GM21423 (cell line): ENCODE results near the gene ZNF609.

Experiments used
- ATAC-seq: cut with Tn5 transposase; IDR thresholded peaks from one replicate; pipeline ENCODE4 v1.9.1; 2021; ENCODE audit warnings: mild to moderate bottlenecking, moderate library complexity; ENCODE audit not compliant: unreplicated experiment

The ZNF609 gene

DNA sequence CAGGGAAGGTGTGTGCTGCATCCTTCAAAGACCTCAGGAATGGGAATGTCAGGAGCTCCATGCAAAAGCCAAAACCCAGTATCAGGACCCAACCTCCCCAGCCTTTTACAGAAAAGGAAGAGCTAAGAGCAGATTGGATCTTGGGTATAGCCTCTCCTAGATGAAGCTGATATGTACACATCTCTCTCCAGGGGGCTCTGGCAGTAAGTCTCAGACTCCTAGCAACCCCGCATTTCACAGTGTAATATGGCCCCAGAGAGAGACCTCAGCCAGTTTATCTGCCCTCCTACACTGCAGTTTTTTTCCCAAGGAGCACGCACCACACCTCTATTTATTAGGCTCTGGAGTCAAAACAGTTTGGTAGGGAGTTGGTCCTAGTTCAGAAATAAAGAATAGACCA, 226.8 kb downstream of the ZNF609 start:
- ATAC-seq = no peak

DNA sequence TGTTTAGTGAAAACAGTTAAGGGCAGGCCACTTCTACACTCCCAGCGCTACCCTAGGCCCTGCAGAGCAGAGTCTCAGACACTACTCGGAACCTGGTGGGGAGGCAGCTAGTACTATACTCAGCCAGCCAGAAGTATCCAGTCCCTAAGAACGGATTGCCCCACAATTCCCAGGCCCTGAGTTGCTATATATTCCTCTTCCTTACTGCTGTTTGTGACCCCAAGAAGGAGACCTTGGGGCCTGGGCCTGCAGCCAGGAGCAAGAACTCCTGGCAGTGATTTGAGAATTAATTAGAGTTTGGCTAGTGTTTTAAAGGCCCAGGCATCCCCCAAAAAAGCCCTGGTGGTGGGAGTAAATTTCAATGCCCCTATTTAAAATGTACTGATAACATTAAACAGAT, 227.3 kb downstream of the ZNF609 start:
- ATAC-seq = no peak

DNA sequence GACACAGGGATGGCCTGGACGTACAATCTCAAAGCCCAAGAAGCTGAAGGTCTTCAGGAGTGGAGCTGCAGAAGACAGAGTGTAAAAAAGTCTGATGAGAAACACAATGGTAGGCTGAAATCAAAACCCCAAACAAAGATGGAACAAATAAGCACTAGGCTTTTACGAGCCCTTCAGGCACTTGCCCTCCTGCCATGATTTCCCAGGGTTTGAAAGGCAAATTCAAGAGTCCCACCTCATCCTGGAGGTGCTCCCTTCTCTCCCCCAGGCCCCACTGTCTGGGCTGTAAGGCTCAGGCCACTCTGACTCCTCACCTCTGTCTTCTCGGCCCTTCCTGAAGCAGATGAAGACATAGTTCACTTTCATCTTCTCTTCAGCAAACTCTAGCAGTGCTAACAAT, 228.4 kb downstream of the ZNF609 start:
- no peak for ATAC-seq

DNA sequence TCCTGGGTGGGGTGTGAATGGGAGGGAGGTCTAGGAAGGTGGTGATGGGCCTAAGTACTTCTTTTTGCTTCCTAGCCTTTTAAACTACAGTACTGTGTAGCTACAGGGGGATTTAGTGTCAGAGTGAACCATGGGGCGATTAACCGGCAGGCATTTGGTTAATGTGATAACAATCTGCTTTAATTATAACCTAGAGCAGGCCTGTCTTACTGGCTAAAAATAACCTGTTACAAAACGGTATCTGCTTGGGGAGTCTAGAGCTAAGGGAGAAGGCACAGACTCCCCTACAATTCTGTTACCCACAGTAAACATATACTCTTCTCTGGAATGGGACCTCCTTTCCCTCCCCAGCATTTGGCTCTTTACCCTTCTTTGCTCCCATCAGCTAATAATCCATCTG, 229.6 kb downstream of the ZNF609 start:
- ATAC-seq = no peak

DNA sequence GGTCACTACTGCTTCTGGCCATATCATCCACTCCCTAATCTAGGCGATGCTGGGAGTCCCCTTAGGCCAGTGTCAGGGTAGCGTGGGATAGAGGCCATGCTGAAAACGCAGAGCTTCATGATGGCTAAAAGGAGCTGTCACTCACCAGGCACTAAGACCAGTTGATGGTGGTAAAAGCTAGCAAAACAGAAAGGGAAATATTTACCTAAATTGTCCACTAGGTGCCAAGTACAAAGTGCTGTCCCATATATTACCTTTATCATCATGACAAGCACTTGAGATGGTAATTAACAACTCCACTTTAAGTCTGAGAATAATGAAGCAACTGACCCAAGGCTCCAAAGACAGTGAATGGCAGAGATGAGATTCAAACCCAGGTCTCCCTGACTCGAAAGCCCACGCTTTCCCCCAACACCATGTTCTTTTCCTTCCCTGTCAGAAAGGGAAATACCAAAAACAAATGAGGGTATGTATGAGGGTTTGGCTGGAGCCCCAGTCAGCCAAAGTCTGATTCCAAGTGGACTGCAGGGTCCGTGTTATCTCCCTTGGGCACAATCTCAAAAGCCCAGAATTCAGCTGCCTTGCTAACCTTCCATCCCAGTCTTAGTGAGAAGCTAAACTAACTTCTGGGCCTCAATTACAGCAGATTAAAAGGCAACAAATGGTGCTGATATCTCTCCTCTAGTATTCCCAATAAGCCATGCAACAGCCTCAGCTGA, 230.4 kb downstream of the ZNF609 start:
- no peak for ATAC-seq

DNA sequence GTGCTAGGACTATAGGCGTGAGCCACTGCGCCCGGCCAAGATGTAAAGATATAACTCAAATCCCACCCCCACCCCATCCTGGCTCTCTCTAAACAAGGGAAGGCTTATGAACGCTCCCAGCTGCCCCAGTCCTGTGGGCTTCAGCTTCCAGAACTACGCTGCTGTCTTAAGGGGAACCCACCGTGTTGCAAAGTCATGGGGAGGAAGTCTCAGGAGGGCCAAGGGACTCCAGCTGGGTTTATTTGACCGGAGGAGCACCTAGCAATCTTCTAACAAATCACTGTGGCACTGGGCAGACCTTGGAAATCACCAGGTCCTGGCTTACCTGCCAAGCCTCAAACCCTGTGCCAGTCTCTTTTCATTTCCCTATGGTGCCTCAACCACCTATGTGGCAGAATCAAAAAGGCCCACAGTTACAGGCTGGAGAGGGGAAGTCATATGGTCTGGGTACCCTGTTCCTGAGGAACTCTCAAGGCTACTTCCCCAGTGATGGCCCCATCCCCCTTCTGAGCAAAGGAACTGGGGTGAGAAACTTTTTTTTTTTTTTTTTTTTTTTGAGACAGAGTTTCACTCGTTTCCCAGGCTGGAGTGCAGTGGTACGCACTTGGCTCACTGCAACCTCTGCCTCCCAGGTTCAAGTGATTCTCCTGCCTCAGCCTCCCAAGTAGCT, 231.7 kb downstream of the ZNF609 start:
- no peak for ATAC-seq

DNA sequence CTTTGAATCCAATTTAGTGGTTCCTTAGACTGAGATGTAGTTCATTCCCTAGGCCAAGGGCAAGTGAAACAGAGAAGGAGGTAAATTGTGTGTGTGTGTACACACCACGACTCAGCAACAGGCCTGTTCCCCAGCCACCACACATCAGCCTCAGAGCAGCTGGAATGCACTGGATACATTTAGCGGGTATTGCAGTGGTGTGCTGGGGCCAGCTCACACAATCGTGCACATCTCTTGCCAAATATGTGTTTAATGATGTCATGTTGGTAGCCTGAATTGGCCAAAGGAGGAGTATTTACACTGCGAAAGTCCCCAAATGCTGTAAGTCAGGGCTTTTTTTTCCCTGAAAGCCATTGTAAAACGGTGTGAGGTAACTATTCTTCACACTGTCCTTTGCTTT, 232.8 kb downstream of the ZNF609 start:
- ATAC-seq = no peak

DNA sequence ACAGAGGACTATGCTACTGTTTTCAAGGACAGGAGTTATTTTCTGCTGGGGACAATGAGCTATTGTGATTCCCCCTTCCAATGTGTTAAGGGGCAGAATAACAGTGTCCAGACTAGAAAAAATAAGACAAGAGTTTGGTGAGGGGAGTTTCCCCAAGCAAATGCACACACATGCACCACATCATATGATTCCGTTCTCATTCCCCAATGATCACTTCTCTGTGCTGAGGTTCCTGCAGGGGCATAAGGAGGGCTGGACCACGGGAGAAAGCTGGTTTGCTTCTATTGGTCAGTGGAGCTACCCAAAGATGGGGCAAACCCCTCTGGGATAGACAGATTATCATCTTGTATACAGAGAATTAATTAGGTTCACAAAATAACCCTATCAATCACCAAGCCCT, 234.4 kb downstream of the ZNF609 start:
- ATAC-seq = no peak

DNA sequence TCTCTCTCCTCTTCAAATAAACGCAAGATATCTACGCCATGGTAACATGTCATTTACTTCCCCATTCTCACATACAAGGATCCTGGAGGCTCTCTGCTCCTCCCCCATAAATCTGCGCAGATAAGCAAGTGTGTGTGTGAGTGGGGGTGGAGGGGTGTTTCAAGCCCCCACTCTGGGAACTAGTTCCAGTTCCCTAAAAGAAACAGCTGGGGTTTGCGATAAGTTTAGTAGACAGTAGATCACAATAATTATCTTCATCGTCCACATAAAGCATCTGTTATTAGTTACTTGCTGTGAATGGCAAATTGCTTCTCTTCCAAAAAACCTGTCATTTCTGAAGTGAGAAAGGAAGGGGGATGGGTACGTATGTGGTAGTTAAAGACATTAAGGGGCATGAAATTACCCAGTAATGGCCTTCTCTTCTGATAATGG, 235.2 kb downstream of the ZNF609 start:
- ATAC-seq = no peak

DNA sequence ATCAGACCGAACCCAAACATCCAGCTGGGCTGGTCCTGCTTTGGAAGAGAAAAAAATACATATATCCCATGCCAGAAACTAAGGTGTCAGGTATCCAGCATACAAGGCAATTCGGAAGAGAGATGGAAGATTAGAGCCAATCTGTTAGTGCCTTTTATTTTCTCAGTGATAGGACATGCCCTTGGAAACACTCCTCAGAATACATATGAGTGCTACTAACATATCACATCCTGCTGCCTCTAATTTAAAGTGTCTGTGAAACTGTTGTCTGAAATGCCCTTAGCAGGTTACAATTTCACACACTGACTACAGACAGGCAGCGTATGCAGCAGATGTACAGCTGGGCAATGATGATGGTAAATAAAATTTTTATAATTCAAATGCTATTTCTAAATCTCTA, 236.1 kb downstream of the ZNF609 start:
- no peak for ATAC-seq

DNA sequence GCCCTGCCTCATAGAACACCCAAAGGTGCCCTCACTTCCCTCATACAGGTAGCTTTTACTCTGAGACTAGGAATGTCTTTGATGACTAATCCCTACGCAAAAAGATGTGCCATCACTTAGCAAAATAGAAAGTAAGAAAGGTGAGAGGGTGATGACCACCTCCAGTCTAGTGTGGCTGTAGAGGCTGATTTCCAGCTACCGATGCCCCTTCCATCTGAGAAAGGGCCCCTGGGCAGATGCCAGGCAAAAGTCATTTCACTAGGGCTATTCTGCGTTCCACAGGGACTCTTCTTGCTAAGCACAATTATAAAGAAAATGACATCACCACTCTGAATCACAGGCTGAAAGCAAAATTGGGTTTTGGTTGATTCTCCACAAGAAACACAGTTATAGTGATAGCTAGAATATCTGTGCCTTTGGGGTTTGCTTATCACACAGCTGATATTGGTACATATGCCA, 237.6 kb downstream of the ZNF609 start:
- no peak for ATAC-seq

DNA sequence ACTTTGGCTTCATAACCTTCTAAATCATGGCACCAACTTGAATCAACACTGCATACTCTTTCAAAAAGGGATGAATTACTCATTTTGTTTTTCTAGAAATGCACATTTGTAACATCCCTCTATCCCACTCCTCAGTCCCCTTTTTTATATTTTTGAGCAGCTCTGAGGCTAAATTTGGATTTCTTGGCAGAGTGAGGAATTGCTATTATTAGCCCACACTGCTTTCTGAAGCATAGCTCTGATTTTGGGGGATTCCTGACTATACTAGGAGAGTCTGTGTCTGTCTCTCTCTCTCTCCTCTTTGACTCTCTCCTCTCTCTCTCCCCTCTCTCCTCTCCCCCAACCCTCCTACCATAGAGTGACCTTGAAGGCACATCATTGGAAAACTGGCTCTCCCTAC, 238.4 kb downstream of the ZNF609 start:
- ATAC-seq = no peak

DNA sequence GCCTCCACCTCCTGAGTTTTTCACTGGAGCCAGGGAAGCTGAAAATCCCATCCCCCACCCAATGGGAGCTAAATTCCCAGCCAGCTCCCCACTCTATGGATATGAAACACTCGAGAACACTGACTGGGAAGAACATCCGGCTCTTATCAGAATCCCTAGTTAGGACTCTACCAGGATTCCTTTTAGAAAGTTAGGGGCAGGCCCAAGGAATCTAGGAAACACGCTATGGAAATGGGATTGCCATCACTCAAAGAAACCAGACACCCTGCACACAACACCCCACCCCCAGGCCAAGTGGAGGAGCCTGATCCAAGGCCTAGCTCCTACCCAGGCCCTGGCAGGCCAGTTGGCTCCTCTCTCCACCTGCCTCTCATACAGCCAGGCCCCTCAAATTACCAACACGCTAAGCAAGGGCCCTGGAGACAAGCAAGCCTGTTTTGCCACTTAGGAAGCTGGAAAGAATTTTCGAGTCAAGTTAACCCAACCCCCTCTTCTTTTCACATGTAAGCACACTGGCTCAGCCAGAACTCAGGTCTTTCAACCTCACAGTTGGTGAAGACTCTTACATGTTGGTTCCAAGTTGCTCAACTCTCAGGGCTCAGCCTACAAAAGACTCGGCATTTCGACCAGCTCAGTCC, 239.5 kb downstream of the ZNF609 start:
- no peak for ATAC-seq

DNA sequence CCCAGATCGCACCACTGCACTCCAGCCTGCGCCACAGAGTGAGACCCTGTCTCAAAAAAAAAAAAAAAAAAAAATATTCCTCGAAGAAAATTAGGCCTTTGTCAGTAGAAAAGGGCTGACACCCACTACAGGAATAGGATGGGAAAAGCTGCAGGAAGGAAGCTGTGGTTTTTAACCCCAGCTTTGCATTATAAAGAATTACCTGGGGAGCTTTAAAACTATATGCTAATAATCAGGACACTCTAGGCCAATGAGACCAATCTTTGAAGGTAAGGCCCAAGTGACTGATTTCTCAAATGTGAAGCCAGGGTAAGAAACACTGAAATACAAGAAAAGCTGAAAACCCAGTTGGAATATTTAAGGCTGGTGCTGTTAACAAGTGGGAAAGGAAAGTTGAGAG, 240.7 kb downstream of the ZNF609 start:
- ATAC-seq = no peak

DNA sequence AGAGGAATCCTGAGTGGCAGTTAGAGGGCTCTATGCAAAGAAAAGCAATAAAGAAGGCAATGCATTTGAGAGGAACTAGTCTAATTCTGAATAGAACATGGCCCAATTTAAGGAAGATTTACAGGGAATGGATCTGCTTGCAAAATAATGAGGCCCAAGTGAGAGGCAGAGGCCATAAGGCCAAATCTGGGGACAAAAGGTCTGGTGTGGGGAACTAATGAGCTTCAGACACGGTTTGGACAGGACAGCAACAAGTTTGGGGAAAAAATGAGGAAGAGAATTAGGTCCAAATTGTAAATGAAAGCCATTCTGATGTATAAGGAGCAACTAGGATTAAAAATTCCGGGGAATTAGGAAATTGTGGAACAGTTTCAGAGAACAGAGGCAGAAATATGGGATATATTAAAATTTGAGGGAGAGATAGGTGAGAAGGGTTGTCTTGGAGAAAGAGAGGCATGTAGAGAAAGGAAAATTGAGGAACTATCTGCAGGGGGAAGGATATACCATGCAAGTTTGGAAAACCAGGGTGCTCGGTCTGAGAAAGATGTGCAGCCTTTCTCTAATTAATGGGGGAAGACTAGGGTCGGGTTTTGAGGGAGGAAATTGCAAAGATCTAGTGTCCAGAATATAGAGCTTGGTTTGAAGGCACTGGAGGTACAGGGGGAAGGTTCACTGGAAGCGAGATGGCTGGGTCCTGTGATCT, 241.3 kb downstream of the ZNF609 start:
- ATAC-seq = no peak

DNA sequence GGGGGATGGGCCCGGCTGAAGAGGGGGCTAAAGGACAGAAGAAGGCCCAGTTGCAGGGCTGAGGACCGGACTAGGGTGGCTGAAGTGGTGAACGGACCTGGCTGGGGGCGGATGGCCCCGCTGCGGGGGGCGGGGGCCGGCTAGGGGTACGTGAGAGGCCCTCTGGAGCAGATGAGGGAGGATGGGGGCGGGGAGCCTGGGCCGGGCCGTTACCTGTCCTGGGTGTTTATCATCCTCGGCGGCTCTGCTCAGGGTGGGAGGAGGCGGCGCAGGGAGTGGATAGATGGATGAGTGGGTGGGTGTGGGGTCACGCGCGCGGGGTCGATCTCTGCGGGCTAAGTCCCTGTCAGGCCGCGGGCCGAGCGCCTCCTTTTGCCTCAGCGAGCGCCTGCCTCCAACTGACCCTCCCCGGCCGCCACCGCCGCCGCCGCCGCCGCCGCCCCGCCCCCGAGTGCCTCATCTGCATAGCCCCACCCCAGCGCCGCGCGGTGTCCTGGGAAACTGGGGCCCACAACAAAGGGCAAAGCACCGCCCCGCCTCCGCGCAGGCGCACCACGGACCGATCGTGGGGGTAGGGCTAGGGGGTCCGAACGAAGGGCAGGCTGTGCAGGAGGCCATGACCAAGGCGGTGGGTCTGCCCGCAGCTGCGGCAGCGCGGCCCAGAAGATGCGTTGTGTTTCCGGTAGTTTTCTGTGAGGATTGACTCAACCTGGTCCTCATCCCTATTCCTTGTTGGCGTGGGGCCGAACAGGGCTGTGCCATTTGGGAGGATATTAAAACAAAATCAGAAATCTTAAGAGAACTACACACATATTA, 242.6 kb downstream of the ZNF609 start:
- peak; percentile 75 for ATAC-seq

DNA sequence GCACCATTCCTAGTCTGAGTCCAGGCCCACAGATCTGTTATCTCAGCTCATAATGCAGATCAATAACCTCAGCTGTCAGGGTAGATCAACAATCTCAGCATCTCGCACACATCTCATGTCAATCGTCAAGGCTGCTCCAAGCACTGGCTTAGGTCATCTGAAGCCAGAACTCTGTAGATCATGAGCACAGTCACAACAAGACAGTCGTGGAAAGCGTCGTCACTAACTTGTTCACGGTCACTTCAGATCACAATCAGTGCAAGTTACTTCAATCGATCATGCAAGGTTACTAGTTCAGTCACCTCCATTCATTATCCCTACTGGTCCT, 243.2 kb downstream of the ZNF609 start:
- no peak for ATAC-seq

DNA sequence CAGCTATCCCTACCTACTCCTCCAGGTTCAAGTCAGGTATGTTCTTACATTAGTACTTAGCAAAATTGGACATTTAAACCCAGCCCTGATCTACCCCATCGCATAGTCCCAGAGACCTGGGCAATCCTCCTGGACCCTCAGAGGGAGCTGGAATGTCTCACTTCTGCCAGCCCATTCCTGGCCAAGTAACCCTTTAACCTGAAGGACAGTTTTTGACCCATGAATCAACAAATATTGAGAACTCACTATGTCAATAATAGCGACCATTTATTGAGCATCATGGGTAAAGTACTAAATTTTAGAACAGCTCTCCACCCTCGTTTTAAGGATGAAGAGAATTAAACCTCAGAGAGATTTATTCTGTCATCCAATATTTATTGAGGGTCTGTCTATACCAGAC, 244.6 kb downstream of the ZNF609 start:
- no peak for ATAC-seq

DNA sequence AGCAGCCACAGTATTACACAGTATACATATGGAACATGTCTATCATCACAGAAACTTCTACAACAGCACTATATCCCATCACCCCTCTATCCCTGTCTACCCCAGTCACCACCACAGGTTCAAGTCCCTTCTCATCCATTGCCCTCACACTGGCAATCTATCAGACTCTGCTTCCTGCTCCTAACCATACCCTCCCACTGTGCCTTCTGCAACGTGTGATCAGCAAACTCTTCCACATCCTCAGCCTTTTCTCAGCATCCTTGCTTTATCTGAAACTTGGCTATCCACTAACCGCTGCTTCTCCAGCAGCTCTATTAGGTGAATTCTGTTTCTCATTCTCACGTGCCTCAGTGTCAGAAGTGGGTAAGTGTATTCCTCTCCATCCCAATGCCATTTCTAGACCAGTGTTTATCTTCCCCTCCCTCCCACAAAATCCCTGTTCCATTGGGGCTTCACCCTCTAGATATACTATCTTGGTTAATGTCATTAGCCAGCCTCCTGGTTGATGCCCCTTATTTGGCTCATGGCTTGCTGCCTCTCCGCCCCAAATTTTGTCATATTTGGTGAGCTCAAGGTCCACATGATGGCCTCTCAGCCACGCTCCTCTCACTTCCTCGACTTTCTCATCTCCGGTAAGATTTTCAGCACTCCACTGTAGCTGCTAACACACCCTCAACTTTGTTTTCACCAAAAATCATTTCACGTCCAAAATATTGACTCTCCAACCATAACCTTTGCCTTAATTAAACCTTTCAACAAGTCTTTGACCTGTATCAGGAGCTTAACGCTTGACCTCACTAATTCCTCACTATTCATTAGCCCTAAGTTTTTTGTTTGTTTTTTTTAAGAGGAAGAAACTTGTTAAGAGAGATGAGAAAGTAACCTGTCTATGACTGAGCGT, 245.9 kb downstream of the ZNF609 start:
- no peak for ATAC-seq
